ENCODE data around the gene IL23R.
"Not testable (repeated sequence)": the region's sequence is repeated elsewhere in the genome, so short reads cannot be mapped to it uniquely, and the experiment has no call there.

Gene IL23R, protein sequence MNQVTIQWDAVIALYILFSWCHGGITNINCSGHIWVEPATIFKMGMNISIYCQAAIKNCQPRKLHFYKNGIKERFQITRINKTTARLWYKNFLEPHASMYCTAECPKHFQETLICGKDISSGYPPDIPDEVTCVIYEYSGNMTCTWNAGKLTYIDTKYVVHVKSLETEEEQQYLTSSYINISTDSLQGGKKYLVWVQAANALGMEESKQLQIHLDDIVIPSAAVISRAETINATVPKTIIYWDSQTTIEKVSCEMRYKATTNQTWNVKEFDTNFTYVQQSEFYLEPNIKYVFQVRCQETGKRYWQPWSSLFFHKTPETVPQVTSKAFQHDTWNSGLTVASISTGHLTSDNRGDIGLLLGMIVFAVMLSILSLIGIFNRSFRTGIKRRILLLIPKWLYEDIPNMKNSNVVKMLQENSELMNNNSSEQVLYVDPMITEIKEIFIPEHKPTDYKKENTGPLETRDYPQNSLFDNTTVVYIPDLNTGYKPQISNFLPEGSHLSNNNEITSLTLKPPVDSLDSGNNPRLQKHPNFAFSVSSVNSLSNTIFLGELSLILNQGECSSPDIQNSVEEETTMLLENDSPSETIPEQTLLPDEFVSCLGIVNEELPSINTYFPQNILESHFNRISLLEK

DNA sequence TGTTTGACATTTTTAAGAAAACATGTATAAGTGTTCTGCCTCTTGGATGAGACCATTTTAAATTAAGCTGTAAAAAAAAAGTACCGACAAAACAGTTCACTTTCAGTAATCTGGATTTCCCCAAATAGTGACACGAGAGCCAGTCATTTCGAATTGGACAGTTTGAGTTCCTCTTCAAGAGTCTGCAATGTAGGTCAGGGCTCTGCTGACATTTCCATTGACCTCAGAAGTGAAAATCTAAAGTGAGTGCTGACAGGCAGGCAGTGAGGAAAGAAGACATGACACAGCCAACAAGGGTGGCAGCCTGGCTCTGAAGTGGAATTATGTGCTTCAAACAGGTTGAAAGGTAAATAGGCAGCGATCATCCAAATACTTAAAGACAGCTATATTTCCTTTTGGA, at the start of gene IL23R:
Gene IL23R, plus strand, starts transcription at position 259 of the 400 bp plus-strand sequence. CDS start 1,667 bp downstream, outside the sequence.
- in situ Hi-C loops (cut with MboI; ENCODE audit: low sequenced_read_pairs) = no loop called here

- in situ Hi-C loops (cut with MboI; ENCODE audit: low sequenced_read_pairs) = no loop called here
Observed at GRCh38 chr1:67118191-67118590, 48.1 kb upstream of the IL23R start.

DNA sequence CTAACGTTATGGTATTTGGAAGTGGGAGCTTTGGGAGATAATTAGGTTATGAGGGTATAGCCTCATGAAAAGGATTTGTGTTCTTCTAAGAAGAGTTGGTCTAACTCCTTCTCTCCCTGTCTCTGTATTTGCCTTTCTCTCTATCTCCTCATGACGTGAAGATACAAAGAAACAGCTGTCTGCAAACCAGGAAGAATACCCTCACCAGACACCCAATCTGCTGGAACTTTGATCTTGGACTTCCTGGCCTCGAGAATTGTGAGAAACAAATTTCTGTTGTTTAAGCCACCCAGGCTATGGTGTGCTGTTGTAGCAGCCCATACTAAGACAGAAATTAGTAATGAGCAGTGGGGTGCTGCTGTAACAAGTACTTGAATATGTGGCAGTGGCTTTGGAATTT, 47.6 kb upstream of the IL23R start:
- in situ Hi-C loops (cut with MboI; ENCODE audit: low sequenced_read_pairs) = no loop called here

- in situ Hi-C loops (cut with MboI; ENCODE audit: low sequenced_read_pairs) = no loop called here
Observed at GRCh38 chr1:67120855-67121619, 45.2 kb upstream of the IL23R start.

DNA sequence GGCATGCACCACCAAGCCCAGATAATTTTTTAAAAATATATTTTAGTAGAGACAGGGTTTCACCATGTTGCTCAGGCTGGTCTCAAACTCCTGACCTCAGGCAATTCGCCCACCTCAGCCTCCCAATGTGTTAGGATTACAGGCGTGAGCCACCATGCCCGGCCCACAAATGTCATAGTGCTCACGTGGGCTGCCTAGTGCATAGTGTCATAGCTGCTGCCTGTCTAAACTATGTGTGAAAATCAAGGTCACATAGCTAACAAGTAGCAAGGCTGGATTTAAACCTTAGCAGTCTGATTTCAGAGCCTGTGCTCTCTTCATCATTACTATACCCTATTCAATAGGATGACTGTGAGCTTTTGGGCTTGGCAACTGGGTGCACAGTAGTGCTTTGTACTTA, 41.8 kb upstream of the IL23R start:
- in situ Hi-C loops (cut with MboI; ENCODE audit: low sequenced_read_pairs) = no loop called here

GRCh38 chr1:67126111-67126746, 40.0 kb upstream of the IL23R start:
- in situ Hi-C loops (cut with MboI; ENCODE audit: low sequenced_read_pairs) = no loop called here

GRCh38 chr1:67126974-67127373, 39.3 kb upstream of the IL23R start:
- in situ Hi-C loops (cut with MboI; ENCODE audit: low sequenced_read_pairs) = no loop called here

DNA sequence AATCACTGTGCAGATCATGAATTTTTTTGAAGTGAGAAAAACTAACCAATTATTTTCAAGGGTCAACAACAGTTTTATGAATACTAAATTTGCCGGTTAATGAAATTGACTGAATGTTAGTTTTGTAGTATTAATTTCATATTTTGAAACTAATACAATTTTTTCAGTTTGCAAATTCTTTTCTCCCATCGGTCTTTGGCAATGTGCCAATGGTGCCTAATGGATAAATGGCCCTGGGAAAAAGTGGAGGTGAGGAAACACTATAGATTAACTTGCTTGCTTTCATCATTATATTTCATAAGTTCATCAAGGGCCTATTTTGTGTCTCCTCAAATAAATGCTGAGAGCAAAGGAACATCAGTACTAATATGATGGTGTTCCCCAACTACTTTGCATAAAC, 35.6 kb upstream of the IL23R start:
- in situ Hi-C loops (cut with MboI; ENCODE audit: low sequenced_read_pairs) = no loop called here

GRCh38 chr1:67133177-67133576, 33.1 kb upstream of the IL23R start:
- in situ Hi-C loops (cut with MboI; ENCODE audit: low sequenced_read_pairs) = no loop called here

DNA sequence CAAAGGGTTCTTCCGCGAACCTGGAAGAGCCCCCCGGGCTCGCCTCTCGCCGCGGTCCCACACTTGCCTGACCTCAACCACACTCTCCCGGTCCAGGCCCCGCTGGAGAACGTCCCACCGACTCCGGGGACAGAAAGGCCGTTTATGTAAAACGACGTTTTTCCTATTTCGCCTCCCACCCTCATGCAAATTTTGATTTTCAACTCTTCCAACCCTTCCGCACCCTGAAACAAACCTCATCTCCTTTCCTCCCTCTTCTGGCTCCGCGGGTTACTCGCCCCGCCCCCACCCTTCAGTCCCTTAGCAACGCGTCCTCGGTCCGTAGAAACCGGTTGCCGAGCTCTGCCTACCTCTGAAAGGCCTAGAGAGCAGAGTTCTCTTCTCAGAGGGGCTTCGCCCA, 31.6 kb upstream of the IL23R start, which contains the start of gene C1orf141:
Gene C1orf141, minus strand, starts transcription at position 276 of the 400 bp plus-strand sequence. CDS start 7,730 bp downstream, outside the sequence.
- in situ Hi-C loops (cut with MboI; ENCODE audit: low sequenced_read_pairs) = no loop called here

DNA sequence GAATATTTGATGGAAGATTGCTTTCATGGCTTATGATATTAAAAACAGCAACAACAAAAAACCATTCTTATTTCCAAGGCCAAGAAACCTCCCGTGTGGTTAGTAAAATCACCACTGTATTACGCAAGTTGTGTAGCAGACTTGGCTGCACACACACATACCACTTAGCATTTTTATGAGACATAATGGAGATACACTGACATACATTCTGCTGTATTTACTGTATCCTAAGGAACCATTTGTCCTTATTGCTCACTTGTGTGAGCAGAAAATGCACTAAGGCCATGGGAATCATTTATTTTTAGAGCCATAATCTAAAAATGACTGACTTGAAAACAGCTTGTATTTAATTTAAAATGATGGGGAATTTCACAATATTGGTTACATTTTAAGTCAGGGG, 30.9 kb upstream of the IL23R start:
- in situ Hi-C loops (cut with MboI; ENCODE audit: low sequenced_read_pairs) = no loop called here

DNA sequence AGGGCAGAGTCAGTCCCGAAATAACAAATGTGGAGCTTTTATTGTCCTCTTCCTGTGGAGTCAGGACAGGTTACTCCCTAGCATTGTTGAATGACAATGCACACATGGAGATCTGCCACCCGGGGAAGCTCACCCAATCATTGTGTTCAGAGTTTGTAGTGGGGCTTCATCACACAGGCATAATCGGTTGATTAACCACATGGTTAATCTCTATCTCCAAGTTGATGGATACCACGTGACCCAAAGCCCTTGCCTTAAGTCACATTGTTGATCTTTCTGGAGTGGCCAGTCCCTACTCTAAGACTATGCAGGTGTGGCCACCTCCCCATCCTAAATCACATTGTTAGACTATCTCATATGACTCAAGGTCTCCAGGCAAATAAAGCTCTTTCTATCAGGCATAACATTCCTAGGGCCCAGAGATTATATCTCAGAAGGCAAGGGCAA, 28.9 kb upstream of the IL23R start:
- in situ Hi-C loops (cut with MboI; ENCODE audit: low sequenced_read_pairs) = no loop called here

- in situ Hi-C loops (cut with MboI; ENCODE audit: low sequenced_read_pairs) = no loop called here
Observed at GRCh38 chr1:67138813-67139499, 27.3 kb upstream of the IL23R start.

DNA sequence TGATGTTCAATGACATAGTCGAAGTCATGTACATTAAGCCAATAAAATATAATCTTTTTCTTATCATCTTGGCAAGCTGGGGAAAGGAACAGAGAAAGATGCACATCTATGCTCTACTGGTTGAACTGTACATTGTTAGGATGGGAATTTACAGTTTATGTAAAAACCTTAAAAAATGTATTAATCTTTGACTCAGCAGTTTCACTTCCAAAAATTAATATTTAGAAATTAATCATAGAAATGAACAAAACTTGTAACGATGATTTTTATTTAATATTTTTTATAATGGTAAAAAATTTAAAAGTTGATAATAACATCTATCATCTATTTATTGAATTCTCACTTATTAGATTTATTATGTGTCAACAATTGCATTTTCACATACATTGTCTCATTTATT, 25.8 kb upstream of the IL23R start:
- in situ Hi-C loops (cut with MboI; ENCODE audit: low sequenced_read_pairs) = no loop called here

DNA sequence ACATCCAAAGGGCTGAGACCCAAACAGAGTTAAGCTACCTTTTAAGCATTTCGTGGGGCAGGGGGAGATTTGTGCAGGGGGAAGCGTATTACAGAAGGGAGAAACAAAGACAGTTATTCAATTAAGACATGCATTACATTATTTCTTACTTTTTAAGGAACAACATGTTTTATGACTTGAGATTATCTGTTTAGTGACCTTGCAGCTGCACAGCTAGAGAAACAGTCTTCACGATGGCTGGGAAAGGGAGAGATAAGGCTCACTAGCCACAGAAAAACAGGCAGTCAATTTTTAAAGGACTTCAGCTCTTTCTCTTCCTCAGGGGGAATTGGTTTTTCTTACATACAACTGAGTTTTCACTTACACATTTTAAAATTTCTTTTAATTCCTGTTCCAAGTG, 24.4 kb upstream of the IL23R start:
- in situ Hi-C loops (cut with MboI; ENCODE audit: low sequenced_read_pairs) = not testable (repeated sequence)

DNA sequence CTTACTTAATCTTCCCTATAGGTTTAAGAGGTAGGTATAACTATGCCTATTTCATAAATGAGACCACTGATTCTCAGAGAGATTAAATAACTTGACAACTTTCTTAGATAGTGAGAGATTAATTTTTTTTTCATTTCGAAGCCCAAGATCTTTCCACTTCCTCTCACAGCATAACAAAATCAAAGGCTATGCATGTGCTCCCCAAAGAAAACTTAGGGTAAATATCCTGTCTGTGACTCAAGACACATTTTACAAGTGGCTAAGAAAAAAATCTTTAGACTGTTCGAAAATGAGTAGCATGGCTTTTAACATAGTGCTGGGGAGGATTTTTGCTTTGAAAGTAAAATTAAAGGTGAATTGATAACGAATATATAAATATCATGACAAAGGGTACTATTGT, 23.3 kb upstream of the IL23R start:
- in situ Hi-C loops (cut with MboI; ENCODE audit: low sequenced_read_pairs) = no loop called here

- in situ Hi-C loops (cut with MboI; ENCODE audit: low sequenced_read_pairs) = no loop called here
Observed at GRCh38 chr1:67143966-67144365, 22.3 kb upstream of the IL23R start.

DNA sequence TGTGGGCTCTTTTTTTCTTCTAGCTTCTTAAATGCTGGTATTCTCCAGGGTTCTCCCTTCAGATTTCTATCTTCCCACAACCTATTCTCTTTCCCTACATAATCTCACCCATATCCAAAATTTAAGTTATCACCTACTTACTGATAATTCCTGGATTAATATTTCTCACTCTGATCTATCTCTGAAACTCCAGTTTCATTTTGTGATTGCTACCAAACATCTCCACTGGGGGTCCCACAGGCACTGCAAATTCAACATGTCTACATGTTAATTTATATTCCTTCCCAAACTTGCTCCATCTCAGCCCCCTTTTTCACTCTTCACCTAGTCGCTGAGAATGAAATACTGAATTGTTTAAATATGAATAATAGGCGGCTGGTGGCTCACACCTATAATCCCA, 21.6 kb upstream of the IL23R start:
- in situ Hi-C loops (cut with MboI; ENCODE audit: low sequenced_read_pairs) = no loop called here

GRCh38 chr1:67146101-67146500, 20.2 kb upstream of the IL23R start:
- in situ Hi-C loops (cut with MboI; ENCODE audit: low sequenced_read_pairs) = no loop called here

DNA sequence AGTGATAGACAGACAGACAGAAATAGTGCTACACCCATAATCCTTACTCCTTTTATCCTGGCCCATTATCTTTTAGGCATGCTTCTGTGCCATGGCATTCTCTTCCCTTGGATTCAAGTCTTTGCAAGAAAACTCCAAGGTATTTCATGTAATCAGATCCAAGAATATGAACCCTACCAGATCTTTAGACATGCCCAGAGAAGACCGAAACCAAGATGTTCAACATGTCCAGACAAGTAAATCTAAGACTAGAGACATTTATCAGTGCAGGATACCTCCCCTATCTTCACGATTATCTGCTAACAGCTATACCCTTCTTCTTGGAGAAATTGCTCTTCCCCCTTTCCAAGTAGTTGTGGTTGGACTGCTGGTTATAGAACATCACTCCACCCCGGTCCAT, 19.7 kb upstream of the IL23R start:
- in situ Hi-C loops (cut with MboI; ENCODE audit: low sequenced_read_pairs) = no loop called here

Data from HL-60/S4 treated with phorbol 12-myristate 13-acetate at 8.2 ng/mL for 4 days and 3 days (cell line).